DOHH2 (cell line): ENCODE measurements around the gene DSCAML1.

Source experiments
- H3F3A ChIP-seq: fragments of 200-600 bp; sonication (generic), shearing (Covaris generic); 2 replicates; pipeline ENCODE4 v1.6.0; 2016; ENCODE audit warnings: antibody characterized with exemption, mild to moderate bottlenecking; ENCODE audit not compliant: control insufficient read depth, insufficient read depth
- H3K27ac ChIP-seq: fragments of 200-600 bp; sonication (generic); 2 replicates; pipeline ENCODE4 v1.5.1; 2014; ENCODE audit warnings: low read depth, mild to moderate bottlenecking, low read length, moderate library complexity
- H3K27me3 ChIP-seq: fragments of 200-600 bp; sonication (generic); 2 replicates; pipeline ENCODE4 v1.6.1; 2014; ENCODE audit warnings: mild to moderate bottlenecking, low read length, mixed read lengths; ENCODE audit not compliant: control insufficient read depth
- H3K36me3 ChIP-seq: fragments of 200-600 bp; sonication (generic); 2 replicates; pipeline ENCODE4 v1.6.1; 2014; ENCODE audit warnings: mild to moderate bottlenecking, low read length, moderate library complexity, mixed read lengths; ENCODE audit not compliant: control insufficient read depth
- H3K4me1 ChIP-seq: fragments of 200-600 bp; sonication (generic); 2 replicates; pipeline ENCODE4 v1.6.1; 2014; ENCODE audit warnings: mild to moderate bottlenecking, low read length, mixed read lengths; ENCODE audit not compliant: control insufficient read depth
- H3K4me2 ChIP-seq: fragments of 200-600 bp; sonication (generic); 2 replicates; pipeline ENCODE4 v1.6.0; 2014; ENCODE audit warnings: mild to moderate bottlenecking, low read length, moderate library complexity
- H3K4me3 ChIP-seq: fragments of 200-600 bp; sonication (generic); 2 replicates; pipeline ENCODE4 v1.5.1; 2014; ENCODE audit warnings: mild to moderate bottlenecking, low read length, mixed read lengths
- H3K79me2 ChIP-seq: fragments of 200-600 bp; sonication (generic); 2 replicates; pipeline ENCODE4 v1.6.1; 2014; ENCODE audit warnings: mild to moderate bottlenecking, low read length, mixed read lengths; ENCODE audit not compliant: control insufficient read depth
- H3K9me2 ChIP-seq: fragments of 200-600 bp; sonication (generic); replicated peaks from 2 replicates; pipeline ENCODE4 v1.6.1; 2014; ENCODE audit warnings: mild to moderate bottlenecking, low read length, mixed read lengths; ENCODE audit not compliant: control insufficient read depth
- H3K9me3 ChIP-seq: fragments of 200-600 bp; sonication (generic); 2 replicates; pipeline ENCODE4 v1.6.1; 2014; ENCODE audit warnings: antibody characterized with exemption, low read length, mixed read lengths; ENCODE audit not compliant: control insufficient read depth, insufficient read depth
- H4K20me1 ChIP-seq: fragments of 200-600 bp; sonication (generic); 2 replicates; pipeline ENCODE4 v1.6.0; 2014; ENCODE audit warnings: low read depth, mild to moderate bottlenecking, antibody characterized with exemption, low read length, moderate library complexity; ENCODE audit not compliant: control insufficient read depth, insufficient read depth
- EZH2phosphoT487 ChIP-seq: fragments of 200-600 bp; sonication (generic); IDR thresholded peaks from 2 replicates; pipeline ENCODE4 v1.6.1; 2017; ENCODE audit warnings: borderline replicate concordance, mild to moderate bottlenecking, antibody characterized with exemption, low read length, moderate library complexity, mixed read lengths
- TF ChIP-seq, protein P1 (sequence below): fragments of 200-600 bp; sonication (generic); IDR thresholded peaks from one replicate; pipeline ENCODE4 v1.5.1; 2014; ENCODE audit warnings: antibody characterized with exemption, mild to moderate bottlenecking, low read depth, low read length; ENCODE audit not compliant: poor library complexity, severe bottlenecking

Gene DSCAML1

GRCh38 chr11:117719480-117719879, 77.5 kb downstream of the DSCAML1 start:
- Histone ChIP-seq H4K20me1 (no peaks in the 10 kb centered on the region), H3K9me3 (no peaks in the 10 kb centered on the region), H3F3A (no peaks in the 10 kb centered on the region), H3K36me3 (no peaks in the 10 kb centered on the region), H3K4me3 (no peak overlapping the region), H3K27me3 (peaks cover 5% of the 10 kb centered on the region), H3K79me2 (no peaks in the 10 kb centered on the region), H3K27ac (no peak overlapping the region), H3K4me1 (peaks cover 8% of the 10 kb centered on the region), H3K4me2 (no peak overlapping the region), H3K9me2 (no peaks in the 10 kb centered on the region)
- no peak for TF ChIP-seq EZH2phosphoT487
- TF ChIP-seq, protein P1, sequence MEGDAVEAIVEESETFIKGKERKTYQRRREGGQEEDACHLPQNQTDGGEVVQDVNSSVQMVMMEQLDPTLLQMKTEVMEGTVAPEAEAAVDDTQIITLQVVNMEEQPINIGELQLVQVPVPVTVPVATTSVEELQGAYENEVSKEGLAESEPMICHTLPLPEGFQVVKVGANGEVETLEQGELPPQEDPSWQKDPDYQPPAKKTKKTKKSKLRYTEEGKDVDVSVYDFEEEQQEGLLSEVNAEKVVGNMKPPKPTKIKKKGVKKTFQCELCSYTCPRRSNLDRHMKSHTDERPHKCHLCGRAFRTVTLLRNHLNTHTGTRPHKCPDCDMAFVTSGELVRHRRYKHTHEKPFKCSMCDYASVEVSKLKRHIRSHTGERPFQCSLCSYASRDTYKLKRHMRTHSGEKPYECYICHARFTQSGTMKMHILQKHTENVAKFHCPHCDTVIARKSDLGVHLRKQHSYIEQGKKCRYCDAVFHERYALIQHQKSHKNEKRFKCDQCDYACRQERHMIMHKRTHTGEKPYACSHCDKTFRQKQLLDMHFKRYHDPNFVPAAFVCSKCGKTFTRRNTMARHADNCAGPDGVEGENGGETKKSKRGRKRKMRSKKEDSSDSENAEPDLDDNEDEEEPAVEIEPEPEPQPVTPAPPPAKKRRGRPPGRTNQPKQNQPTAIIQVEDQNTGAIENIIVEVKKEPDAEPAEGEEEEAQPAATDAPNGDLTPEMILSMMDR, result no peak

- H3K36me3 ChIP-seq, result no peaks in the 10 kb centered on the region
- H3K9me2 ChIP-seq, result no peaks in the 10 kb centered on the region
- H3K27me3 ChIP-seq, result peaks cover 5% of the 10 kb centered on the region
- no peaks in the 10 kb centered on the region for H3K9me3 ChIP-seq
- H3K4me2 ChIP-seq, result no peak overlapping the region
- H3K4me3 ChIP-seq, result no peak overlapping the region
- H3K4me1 ChIP-seq, result peaks cover 8% of the 10 kb centered on the region
- TF ChIP-seq EZH2phosphoT487, result no peak
- TF ChIP-seq, protein P1, result no peak
- no peaks in the 10 kb centered on the region for H4K20me1 ChIP-seq
- H3K79me2 ChIP-seq, result no peaks in the 10 kb centered on the region
- no peaks in the 10 kb centered on the region for H3F3A ChIP-seq
- no peak overlapping the region for H3K27ac ChIP-seq
These were observed 79.3 kb downstream of the DSCAML1 start for GRCh38 chr11:117717485-117718314.

- H3K4me3 ChIP-seq, result no peak overlapping the region
- H3K27me3 ChIP-seq, result peaks cover 5% of the 10 kb centered on the region
- no peak overlapping the region for H3K4me2 ChIP-seq
- no peaks in the 10 kb centered on the region for H3K36me3 ChIP-seq
- H3K9me2 ChIP-seq, result no peaks in the 10 kb centered on the region
- peaks cover 8% of the 10 kb centered on the region for H3K4me1 ChIP-seq
- H3K9me3 ChIP-seq, result no peaks in the 10 kb centered on the region
- no peak for TF ChIP-seq EZH2phosphoT487
- TF ChIP-seq, protein P1, result no peak
- H3K79me2 ChIP-seq, result no peaks in the 10 kb centered on the region
- no peaks in the 10 kb centered on the region for H3F3A ChIP-seq
- H4K20me1 ChIP-seq, result no peaks in the 10 kb centered on the region
- H3K27ac ChIP-seq, result no peak overlapping the region
These were observed 80.2 kb downstream of the DSCAML1 start for GRCh38 chr11:117716521-117717440.
